ENCODE data around the gene ITPKC. TPM values are rescaled to one million over a fixed set of nuclear protein-coding genes. Genes with fewer than 3 reads are reported as not detected.

The ITPKC gene
- total RNA-seq, 1 donor from 2014 or later: 19.7 TPM

GRCh38 chr19:40717880-40718773, 1.2 kb downstream of the ITPKC start:
- Mint-ChIP-seq H3K36me3 (ENCODE audit: low read depth, unreplicated experiment) (peaks cover 4% of the 10 kb centered on the region), H3K27me3 (ENCODE audit: low read depth, unreplicated experiment) (no peaks in the 10 kb centered on the region), H3K4me1 (ENCODE audit: low read depth, unreplicated experiment) (peaks cover 29% of the 10 kb centered on the region), H3K27ac (ENCODE audit: unreplicated experiment) (peak overlapping the region; percentile 96), H3K9me3 (ENCODE audit: unreplicated experiment) (no peaks in the 10 kb centered on the region), H3K4me3 (ENCODE audit: unreplicated experiment) (peak overlapping the region; percentile 97)
- Histone ChIP-seq H2AFZ (ENCODE audit: low read depth, low read length) (no peak overlapping the region), H3K36me3 (ENCODE audit: insufficient read depth, low read length) (no peaks in the 10 kb centered on the region), H3K9ac (ENCODE audit: low read length) (peak overlapping the region; percentile 93), H4K20me1 (ENCODE audit: insufficient read depth, low read length) (peaks cover 35% of the 10 kb centered on the region), H3K4me3 (ENCODE audit: insufficient read depth, low read depth, low read length) (peak overlapping the region; percentile 76), H3K4me2 (ENCODE audit: low read length) (peak overlapping the region; percentile 99), H3K4me1 (ENCODE audit: insufficient read depth, low read length) (peaks cover 59% of the 10 kb centered on the region), H3K27ac (ENCODE audit: low read depth, low read length) (peak overlapping the region; percentile 100), H3K27me3 (ENCODE audit: insufficient read depth, low read length) (no peaks in the 10 kb centered on the region), H3K79me2 (ENCODE audit: insufficient read depth, low read length) (peaks cover 66% of the 10 kb centered on the region), H3K9me3 (ENCODE audit: insufficient read depth, low read depth, low read length) (no peaks in the 10 kb centered on the region)
- TF ChIP-seq EZH2 (IDR thresholded peaks at IDR 0.05; ENCODE audit: insufficient read depth, low read length) (no peak), CTCF (IDR thresholded peaks at IDR 0.05; ENCODE audit: insufficient read depth, low read depth, low read length) (no peak)
- DNase-seq (ENCODE audit: low read depth): no peak
- FAIRE-seq: no peak

- Mint-ChIP-seq H3K4me3 (ENCODE audit: unreplicated experiment) (peak overlapping the region; percentile 97), H3K9me3 (ENCODE audit: unreplicated experiment) (no peaks in the 10 kb centered on the region), H3K27me3 (ENCODE audit: low read depth, unreplicated experiment) (no peaks in the 10 kb centered on the region), H3K27ac (ENCODE audit: unreplicated experiment) (peak overlapping the region; percentile 96), H3K4me1 (ENCODE audit: low read depth, unreplicated experiment) (peaks cover 29% of the 10 kb centered on the region), H3K36me3 (ENCODE audit: low read depth, unreplicated experiment) (peaks cover 4% of the 10 kb centered on the region)
- Histone ChIP-seq H3K9me3 (ENCODE audit: insufficient read depth, low read depth, low read length) (no peaks in the 10 kb centered on the region), H3K27ac (ENCODE audit: low read depth, low read length) (peak overlapping the region; percentile 100), H3K4me1 (ENCODE audit: insufficient read depth, low read length) (peaks cover 59% of the 10 kb centered on the region), H3K36me3 (ENCODE audit: insufficient read depth, low read length) (peaks cover 3% of the 10 kb centered on the region), H3K27me3 (ENCODE audit: insufficient read depth, low read length) (no peaks in the 10 kb centered on the region), H3K9ac (ENCODE audit: low read length) (peak overlapping the region; percentile 93), H3K79me2 (ENCODE audit: insufficient read depth, low read length) (peaks cover 73% of the 10 kb centered on the region), H4K20me1 (ENCODE audit: insufficient read depth, low read length) (peaks cover 43% of the 10 kb centered on the region), H3K4me3 (ENCODE audit: insufficient read depth, low read depth, low read length) (peak overlapping the region; percentile 76), H2AFZ (ENCODE audit: low read depth, low read length) (no peak overlapping the region), H3K4me2 (ENCODE audit: low read length) (peak overlapping the region; percentile 99)
- FAIRE-seq: no peak
- DNase-seq (ENCODE audit: low read depth): peak; percentile 16
- no peak for TF ChIP-seq CTCF (IDR thresholded peaks at IDR 0.05; ENCODE audit: insufficient read depth, low read depth, low read length)
- no peak for TF ChIP-seq EZH2 (IDR thresholded peaks at IDR 0.05; ENCODE audit: insufficient read depth, low read length)
Measured at GRCh38 chr19:40718774-40719391, 2.0 kb downstream of the ITPKC start.

Data from astrocyte (in vitro differentiated cells and primary cell).